NT2/D1 (cell line): ENCODE data around the gene TNFRSF8.

Experiments
- SUZ12 ChIP-seq: IDR thresholded peaks from 2 replicates; pipeline ENCODE4 v1.6.1; 2011; ENCODE audit not compliant: insufficient read length, insufficient read depth; ENCODE audit errors: extremely low read depth
- YY1 ChIP-seq: IDR thresholded peaks from 2 replicates; pipeline ENCODE4 v1.6.1; 2011; ENCODE audit not compliant: insufficient read length, insufficient read depth
- ZNF274 ChIP-seq: IDR thresholded peaks from 2 replicates; pipeline ENCODE4 v1.6.1; 2011; ENCODE audit warnings: mild to moderate bottlenecking, low read depth, low read length

DNA sequence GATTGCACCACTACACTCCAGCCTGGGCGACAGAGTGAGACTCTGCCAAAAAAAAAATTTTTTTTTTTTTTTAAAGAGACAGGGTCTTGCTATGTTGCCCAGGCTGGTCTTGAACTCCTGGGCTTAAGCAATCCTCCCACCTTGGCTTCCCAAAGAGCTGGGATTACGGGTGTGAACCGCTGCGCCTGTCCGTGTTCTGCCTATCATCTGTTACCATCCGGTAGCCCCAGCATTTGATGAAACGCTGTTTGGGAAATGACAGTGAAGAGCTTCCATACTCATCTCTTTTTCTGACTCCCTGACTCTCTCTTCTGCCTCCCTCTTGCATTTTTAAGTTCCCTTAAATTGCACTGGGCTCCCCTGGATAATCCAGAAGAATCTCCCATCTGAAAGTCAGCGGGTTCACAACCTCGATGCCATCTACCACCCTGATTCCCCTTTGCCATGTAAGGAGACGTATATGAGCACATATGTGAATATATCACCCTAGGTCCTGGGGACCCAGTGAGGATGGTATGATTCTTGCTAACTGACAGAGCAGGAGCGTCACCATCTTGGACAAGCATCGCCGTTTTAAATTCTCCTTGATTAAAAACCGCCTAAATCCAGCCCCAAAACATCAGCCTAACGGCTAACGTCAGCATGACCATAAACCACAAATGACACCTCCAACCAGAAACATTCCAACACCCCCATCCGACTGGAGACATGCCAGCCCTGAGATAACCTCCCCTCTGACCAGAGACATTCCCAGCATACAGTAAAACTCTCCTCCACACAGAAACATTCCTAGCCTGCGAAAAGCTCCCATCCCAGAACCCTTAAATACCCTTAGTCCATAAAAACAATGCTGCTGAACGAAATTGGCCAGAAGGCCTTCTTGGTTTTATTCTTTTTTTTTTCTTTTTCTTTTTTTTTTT, 12.4 kb downstream of the TNFRSF8 start:
- TF ChIP-seq ZNF274 = no peak
- no peak for TF ChIP-seq YY1
- no peak for TF ChIP-seq SUZ12
